GM21528 (cell line): ENCODE measurements around the gene HOMER3.
"Not testable (repeated sequence)": the region's sequence is repeated elsewhere in the genome, so short reads cannot be mapped to it uniquely, and the experiment has no call there.

Source experiments
- ATAC-seq: cut with Tn5 transposase; IDR thresholded peaks from one replicate; pipeline ENCODE4 v1.9.1; 2021; ENCODE audit warnings: mild to moderate bottlenecking, moderate library complexity; ENCODE audit not compliant: unreplicated experiment, low FRiP score

The HOMER3 gene

DNA sequence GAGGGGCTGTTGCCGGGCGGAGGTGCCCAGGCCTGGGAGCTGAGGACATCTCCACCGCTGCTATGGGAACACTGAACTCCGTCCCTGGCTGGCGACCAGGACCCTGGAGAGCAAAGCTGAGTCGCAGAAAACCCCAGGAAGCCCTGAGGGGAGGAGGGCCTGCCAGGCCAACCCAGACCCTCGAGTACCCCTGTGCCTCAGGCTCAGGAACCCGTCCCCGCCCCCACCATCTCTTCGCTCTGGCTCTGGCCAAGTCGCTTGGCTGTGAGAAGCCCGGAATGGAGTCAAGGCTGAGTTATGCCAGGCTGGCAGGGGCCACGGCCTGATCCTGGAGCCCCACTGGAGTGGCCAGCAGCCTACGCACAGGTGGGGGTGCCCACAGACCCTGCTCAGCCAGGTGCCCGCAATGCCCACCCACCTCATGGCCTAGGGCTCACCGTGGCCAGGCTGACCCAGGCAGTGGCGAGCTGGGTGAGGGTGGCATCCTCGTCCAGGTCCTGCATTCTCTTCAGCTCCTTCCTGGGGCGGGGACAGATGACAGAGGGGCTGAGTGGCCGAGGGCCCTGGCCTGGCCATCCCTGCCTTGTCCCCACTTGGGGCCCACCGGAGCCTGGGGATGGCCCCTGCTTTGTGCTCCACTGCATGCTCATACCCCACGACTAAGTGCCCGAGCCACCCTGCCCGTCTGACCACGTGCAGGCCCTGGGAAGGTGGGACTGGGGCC, 36.5 kb downstream of the HOMER3 start:
- ATAC-seq = no peak

DNA sequence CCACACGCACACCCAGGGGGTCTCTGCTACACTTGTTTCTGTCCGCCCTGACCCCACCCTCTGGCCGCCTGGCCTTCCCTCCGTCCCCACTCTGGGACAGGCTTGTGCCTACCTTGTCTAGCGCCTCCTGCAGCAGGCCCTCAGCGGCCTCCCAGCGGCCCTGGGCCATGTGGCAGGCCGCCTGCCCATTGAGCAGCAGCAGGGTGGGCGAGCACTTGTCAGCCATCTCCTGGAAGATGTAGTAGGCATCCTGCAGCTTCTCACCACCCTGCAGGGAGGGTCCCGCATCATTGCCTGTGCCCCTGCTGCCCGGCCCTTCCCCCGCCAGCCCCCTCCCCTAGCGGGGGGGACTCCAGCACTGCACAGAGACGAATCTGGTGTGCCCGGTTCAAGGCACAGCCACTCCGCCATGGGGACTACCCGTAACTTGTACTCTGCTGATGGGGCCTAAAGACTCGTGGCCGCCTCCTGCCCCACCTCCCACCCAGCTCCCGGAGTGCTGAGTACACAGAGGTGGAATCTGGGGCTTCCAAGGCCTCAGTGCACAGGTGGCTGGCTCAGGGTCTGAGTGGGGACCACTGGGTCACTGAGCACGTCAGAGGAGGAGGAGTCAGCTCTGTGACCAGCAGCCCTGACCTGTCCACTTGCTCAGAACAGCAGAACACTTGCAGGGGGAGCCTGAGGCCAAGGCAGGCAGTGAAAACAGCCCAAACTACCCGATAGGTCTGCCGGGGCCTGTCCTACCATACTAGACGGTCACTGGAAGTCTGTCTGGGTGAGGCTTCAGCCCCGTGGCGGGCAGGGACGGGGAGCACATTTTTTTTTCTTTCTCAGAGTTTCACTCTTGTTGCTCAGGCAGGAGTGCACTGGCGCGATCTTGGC, 37.6 kb downstream of the HOMER3 start:
- no peak for ATAC-seq

DNA sequence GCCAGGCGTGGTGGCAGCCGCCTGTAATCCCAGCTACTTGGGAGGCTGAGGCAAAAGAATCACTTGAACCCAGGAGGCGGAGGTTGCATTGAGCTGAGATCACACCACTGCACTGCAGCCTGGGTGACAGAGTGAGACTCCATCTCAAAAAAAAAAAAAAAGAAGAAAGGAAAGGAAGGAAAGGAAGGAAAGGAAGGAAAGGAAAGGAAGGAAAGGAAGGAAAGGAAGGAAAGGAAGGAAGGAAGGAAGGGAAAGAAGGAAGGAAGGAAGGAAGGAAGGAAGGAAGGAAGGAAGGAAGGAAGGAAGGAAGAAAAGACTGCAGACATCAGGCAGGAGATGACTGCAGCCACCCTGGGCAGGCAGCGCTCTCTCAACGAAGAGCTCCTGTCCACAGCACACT, 38.5 kb downstream of the HOMER3 start:
- ATAC-seq = not testable (repeated sequence)

DNA sequence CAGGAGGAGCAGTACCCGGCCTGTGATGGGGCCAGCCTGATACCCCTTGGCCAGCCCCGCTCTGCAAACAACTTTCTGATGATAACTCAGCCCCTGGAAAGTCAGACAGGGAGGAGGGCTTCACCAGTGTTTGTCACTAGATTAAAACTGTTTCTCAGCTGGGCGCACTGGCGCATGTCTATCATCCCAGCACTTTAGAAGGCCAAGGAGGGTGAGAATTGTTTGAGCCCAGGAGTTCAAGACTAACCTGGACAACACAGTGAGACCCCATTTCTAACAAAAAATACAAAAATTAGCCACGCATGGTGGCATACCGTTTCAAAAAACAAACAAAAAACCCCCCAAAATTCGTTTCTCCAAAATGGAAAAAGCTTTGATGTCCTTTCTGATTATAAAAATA, 39.5 kb downstream of the HOMER3 start:
- no peak for ATAC-seq

DNA sequence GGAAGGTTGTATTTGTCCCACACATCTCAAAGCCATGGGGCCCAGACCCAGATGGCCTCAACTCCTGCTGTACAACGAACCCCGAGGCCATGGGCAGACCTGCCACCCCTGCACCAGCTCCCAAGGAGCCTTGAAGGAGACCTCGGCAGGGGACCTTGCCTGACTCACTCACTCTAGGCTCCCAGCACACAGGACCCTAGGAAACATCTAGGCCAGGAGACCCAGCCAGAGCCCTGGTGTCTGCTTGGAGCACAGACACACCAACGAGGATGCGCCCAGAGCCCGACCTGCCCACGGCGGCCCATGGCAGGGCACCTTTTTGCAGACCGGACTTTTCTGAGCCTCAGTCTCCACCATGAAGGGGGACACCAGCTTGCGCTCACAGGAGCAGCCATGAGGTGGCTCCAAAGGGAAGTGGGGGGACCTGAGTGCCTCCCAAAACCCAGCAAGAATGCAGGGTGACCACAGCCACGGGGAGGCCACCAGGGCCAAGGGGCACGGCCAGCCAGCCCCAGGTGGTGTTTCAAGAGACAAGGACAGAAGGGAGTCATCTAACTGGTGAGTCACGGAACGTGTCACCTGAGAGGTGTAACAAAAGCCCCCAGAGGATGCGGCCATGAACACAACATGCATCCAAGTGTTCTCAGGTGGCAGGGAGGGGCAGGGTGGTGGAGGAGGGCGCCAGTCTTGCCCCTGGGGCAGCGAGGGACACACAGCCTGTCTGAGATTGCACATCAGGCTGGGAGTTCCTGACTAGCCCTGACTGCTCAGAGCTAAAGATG, 40.1 kb downstream of the HOMER3 start:
- ATAC-seq = no peak

DNA sequence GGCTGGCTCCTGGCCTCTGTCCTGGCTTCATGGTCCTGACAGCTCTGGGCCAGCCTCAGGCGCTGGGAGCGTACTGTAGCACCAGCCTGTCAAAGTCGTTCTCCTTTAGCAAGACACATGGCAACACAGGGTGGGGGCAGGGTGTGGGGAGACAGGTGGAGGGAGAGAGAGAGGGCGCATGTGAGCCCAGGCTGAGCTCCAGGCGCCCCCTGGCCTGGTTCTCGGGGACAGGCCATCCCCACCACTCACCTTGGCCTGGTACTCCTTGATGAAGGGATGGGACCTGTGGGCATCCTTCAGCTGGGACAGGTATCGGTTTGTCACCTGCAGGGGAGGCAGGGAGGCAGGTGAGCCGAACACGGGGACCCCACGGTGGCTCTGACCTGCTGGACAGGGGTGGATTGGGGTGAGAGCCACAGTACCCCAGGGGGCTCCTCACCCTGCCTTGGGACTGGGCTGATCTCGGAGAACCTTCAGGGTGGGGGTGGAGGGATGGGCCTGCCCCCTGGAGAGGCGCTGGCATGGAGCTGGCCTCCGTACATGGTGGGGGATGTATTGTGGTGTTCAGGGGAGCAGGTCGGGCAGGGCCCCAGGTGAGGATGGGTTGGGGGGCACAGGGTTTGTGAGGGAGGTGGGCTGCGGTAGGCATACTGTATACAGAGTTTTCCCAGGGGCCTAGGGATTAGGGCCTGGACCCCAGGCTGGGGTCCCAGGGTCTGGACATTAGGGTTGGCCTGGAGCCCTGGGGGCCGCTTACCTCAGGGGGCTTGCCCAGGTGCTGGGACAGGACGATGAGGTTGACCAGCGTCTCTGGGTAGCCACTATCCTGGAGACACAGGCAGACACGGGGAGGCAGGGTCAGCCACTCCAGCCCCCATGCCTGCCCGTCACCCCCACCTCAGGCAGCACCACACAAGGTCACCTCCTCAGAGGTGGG, 41.1 kb downstream of the HOMER3 start:
- ATAC-seq = no peak

DNA sequence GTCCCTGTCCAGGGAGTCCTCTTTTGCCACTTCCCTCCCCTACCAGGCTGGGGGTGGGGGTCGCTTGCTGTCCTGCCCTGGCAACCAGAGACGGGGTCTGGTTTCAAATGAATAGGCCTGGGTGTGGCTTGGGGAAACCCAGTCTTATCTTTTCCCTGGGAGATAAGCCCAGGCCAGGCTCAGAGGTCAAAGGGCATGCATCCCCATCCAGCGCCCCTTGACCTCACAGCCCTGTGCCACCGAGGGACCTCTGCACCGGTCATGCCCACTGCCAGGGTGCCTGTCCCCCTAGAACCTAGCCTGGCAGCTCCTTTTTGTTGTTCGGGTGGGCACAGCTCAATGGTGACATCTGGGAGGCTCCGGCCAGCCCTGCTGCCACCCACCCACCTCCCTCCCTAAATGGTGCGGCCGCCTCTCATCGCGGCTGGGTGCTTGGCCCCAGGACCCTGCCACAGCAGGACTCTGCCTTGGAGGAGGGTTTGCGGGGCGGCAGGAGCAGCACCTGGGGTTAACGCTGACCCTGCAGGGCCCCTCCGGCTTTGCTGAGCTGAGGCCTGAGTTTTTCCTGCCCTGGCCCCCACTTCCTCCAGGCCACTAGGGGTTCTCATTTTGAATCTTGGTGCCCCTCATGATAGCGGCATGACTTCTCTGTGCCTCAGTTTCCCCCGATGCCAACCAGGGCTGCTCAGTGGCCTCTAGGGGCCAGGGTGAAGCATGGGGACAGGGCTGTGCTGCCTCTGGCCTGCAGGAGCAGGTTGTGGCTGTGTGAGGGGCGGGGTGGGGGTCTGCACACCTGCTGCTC, 42.2 kb downstream of the HOMER3 start:
- no peak for ATAC-seq

DNA sequence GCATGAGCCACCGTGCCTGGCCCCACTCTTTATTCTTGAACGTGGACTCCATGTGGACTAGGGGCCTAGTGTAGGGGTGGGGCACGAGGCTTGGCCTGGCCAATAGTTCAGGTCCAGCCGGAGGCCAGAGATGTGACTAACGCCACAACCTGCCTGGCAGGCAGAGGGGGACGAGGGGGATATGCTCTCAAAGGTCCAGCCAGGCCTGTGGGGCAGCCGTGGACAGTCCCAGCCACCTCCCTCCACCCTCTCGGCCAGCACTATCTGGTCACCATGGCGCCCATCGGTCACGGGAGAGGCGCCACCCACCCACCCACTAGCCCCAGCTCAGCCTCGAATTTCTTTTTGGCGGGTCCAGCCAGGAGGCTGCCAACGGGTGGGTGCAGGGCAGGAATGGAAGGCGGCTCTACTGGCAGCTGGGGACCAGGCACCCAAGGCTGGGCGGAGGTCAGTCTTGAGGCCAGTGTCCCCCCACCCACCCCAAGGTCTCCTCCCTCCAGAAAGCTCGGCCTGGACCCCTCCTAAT, 42.9 kb downstream of the HOMER3 start:
- ATAC-seq = no peak

DNA sequence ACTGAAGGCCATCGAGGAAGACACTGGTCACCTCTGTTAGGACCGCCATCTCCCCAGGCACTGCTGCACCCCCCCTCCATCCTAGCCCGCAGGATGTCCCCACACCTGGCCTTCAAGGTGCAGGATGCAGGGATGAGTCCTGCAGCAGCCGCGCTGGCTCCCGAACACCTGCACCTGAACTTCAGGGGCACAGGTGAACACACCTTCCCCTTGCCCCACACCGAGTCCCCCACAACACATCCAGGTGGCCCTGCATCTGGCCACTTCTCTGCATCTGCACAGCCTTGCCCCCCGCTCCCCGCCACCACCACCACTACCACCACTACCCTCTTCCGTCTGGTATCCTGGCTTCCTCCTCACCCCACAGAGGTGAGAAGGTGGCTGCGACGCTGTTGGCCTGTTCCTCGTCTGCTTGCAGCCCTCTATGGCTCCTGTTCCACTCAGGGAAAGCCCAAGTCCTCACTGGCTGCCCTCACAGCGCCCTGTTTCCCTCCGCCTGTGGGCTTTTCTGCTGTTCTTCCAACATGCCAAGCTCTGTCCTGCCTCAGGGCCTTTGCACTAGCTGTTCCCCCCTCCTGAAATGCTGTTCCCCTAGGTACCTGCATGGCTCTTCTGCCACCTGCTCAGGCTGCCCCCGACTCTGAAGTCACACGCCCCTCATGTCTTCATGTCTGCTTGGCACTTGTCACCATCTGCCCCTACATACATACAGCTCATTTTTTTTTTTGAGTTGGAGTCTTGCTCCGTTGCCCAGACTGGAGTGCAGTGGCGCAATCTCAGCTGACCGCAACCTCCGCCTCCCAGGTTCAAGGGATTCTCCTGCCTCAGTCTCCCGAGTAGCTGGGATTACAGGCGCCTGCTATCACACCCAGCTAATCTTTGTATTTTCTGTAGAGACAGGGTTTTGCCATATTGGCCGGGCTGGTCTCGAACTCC, 43.7 kb downstream of the HOMER3 start:
- ATAC-seq = no peak

DNA sequence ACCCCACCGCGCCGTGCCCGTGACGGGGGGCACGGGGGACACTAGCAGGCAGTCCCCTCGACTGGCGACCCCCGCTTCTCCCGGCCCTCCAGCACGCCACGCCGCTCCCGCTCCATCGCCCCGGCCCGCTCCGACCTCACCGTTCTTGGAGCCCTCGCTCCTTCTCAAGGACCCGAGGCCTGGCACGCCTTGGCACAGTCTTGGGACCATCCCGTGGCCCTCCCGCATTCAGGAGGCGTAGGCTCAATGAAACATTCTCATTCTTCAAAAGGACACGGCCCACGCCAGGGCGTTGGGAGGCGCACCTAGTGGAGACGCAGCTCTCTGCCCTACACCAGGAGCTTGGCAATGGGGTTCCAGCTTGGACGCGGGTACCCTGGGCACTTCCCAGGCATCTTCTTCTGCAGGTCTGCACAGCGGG, 44.6 kb downstream of the HOMER3 start:
- ATAC-seq = no peak

DNA sequence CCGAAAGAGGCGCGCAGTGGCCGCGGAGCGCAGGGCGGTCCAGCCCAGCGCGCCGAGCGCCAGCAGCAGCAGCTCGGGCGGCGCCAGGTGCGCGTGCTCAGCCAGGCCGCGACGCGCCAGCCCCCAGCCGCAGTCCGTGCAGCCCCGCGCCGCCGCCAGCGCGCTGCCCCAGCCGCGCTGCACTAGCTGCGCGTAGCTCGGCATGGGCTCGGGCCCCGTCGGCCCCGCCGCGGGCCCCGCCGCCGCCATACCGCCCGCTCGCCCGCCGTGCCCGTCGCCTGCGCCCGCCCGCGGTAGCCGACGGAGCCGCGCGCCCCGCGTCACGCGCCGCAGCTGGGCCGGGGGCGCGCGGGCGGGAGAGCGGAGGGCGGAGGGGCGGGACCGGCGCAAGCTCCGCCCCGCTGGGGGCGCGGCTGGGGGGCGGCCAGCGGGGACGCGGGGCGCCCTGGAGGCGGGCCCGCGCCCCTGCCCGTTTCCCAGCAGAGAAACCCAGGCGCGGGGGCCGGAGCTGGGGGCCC, 45.1 kb downstream of the HOMER3 start, which contains the start of gene CERS1:
Gene CERS1, minus strand, starts transcription at position 335 of the 518 bp plus-strand sequence. Its CDS starts 86 bp downstream, at position 249.
- no peak for ATAC-seq

DNA sequence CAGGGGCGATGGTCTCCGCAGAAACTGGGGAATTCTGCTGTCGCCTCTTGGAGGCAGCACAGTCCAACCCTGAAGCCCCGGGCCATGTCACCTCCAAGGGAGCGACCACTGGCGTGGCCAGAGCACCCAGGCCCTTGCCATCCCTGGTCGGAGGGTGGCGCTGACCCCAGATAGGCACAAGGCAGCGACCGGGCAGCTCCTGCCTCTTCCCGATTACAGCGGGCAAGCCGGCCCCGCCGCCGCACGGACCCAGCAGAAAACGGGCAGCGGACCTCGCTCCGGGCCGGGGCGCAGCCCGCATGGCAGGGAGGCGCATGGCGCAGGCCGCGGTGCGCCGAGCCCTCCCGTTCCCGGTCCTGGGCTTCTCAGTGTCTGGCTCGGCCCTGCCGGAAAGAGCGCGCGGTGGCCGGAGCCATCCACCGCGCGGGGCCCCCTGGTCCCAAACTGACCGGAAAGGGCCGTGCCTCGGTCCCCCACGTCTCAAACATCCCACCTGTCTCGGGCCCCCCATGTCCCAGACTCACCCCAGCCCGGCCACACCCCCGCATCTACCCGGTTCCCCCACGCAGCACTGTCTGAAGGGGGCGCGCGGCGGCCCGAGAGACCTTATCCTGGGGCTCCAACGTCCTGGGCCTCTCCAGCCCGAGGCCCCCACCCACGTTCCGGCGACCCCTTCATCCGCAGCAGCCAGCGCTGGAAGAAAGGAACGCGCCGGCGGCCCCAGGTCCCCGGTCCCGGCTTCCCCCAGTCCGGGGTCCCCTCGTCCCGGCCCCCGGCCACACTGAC, 45.8 kb downstream of the HOMER3 start:
- no peak for ATAC-seq

DNA sequence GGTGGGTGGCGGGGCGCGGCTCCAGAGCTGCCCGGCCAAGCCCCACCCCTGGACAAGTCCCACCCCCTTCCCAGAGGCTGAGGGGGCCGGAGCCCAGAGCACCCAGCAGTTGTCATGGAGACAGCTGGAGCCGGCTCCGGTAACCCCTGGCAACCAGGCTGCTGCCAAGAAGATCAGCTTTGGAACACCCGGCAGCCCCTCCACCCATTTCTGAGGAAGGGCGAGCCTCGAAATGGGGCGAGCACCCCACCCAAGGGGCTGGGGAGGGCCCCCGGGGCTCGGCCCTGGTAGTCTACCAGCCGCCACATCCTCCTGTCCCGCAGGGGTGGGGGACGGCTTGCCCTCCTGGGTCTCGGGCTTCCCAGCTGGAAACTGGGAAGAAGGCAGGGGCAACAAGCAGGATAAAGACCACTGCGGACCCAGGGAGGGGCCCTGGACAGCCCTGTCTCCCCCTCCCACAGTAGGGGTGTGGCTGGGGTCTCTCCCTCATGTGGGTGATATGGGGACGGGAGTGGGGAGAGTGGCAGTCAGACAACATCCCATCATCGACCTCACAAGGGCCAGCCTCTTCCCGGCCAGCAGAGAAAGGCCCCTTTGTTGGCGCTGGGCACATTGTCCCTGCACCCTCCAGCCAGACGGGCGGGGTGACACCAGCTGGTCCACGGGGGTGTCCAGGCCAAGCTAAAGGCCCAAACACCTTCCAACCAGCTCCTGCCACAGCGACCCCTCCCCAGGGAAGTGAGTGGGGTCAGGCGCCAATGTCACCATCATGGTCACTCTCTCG, 46.6 kb downstream of the HOMER3 start:
- ATAC-seq = no peak

DNA sequence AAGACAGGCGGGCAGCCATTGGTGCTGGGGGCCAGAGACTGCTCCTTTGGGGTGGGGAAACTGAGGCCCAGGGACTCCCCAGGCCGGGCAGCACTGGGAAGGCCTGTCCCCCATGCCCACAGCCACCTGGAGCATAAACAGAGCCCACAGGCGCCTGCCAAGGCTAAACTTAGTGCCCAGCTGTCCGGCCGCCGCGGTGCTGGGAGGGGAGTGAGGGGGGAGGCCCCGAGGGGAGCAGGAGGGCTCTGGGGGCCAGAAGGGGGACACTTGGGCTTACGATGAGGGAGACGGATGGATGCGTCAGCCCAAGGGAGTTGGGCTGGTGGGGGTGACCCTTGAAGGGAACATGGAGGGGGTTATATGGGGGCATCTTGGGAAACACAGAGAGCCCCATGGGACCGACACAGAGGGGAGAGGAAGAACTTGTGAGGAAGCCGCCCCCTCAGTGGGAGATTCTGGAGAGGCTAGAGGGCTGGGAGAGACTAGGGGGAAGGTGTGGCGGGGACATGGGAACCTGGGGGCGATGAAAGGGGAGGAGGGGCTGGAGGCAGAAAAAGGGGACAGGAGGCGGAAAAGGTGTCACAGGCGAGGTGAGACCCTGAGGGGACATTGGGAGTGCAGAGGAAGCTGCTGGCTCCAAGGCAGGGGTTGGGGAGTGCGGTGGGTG, 47.3 kb downstream of the HOMER3 start:
- no peak for ATAC-seq

DNA sequence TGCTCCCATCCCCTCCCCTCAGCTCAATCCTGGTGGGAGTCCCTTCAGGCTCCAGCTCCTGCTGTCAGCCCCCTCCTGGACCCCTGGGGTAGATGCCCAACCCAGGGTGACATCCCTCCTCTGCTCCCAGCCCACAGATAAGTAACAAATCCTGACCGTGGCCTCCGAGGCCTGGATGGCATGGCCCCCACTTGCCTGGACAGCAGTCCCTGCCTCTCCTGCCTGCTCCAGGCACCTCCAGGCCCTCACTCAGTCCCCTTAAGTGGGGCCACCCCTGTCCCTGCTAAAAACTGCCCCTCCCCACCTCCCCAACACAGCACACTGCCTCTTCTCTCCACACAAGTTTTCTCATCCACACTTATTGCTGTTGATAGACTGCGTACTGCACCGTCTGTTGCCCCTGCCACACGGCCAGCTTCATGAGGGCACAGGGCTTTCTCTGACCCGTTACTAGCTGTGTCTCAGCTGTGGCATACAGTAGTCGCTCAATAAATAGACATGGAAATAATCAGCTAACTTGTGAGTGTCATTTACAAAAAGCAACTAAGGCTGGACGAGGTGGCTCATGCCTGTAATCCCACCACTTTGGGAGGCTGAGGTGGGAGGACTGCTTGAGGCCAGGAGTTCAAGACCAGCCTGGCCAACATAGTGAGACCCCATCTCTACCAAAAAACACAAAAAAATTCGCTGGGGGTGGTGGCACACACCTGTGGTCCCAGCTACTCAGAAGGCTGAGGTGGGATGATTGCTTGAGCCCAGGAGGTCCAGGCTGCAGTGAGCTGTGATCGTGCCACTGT, 50.9 kb downstream of the HOMER3 start:
- ATAC-seq = no peak
